Sigmoid colon (tissue), 7 donors: ENCODE measurements around the gene SF3B5. TPM values are rescaled to one million over a fixed set of nuclear protein-coding genes. Genes with fewer than 3 reads are reported as not detected.

Experiments used
- DNase-seq: peaks from one replicate; pipeline ENCODE4 v3.0.0-alpha.2; 2019
- H3K27ac ChIP-seq, 4 donors: fragments of 200-600 bp; sonication (generic); one replicate each; pipeline ENCODE4 v1.5.1; 2016 to 2019; ENCODE audit warnings: mild to moderate bottlenecking in 1 of 4
- H3K27me3 ChIP-seq, 3 donors: fragments of 200-600 bp; sonication (generic); one replicate each; pipeline ENCODE4 v1.5.1; 2019; ENCODE audit warnings: mild to moderate bottlenecking in 1 of 3
- H3K36me3 ChIP-seq, 4 donors: fragments of 200-600 bp; sonication (generic); one replicate each; pipeline ENCODE4 v1.5.1; 2016 to 2019
- H3K4me1 ChIP-seq, 4 donors: fragments of 200-600 bp; sonication (generic); one replicate each; pipeline ENCODE4 v1.5.1; 2017 to 2019
- H3K4me3 ChIP-seq, 4 donors: fragments of 200-600 bp; sonication (generic); one replicate each; pipeline ENCODE4 v1.5.1; 2017 to 2019; ENCODE audit warnings: mild to moderate bottlenecking in 2 of 4, moderate library complexity in 1 of 4
- H3K9me3 ChIP-seq, 4 donors: fragments of 200-600 bp in 3 of 4; sonication (generic) in 3 of 4; one replicate each; pipeline versions ENCODE4 v1.5.1 to v1.6.1; 2013 to 2019
- CTCF ChIP-seq, 4 experiments: fragments of 450-650 bp in 3 of 4; fragments of 200-600 bp in 1 of 4; IDR thresholded peaks; one replicate each; pipeline ENCODE4 v1.5.1; 2016 to 2019; ENCODE audit warnings: antibody characterized with exemption in 4 of 4, mild to moderate bottlenecking in 3 of 4, moderate library complexity in 2 of 4
- EP300 ChIP-seq, 4 donors: sonication (generic); formaldehyde crosslinking; IDR thresholded peaks; one replicate each; pipeline ENCODE4 v1.6.1; 2017; ENCODE audit warnings: antibody characterized with exemption in 4 of 4
- POLR2A ChIP-seq, 2 donors: fragments of 450-650 bp; IDR thresholded peaks; one replicate each; pipeline ENCODE4 v1.6.1; 2016; ENCODE audit warnings: antibody characterized with exemption in 2 of 2, mild to moderate bottlenecking in 2 of 2, moderate library complexity in 2 of 2
- POLR2AphosphoS5 ChIP-seq, 4 donors: sonication (generic); formaldehyde crosslinking; IDR thresholded peaks; one replicate each; pipeline ENCODE4 v1.6.1; 2017; ENCODE audit warnings: antibody characterized with exemption in 4 of 4
- WGBS, 2 donors: extraction: QIAGEN DNeasy Blood & Tissue Kit; methylation state at CpG; one replicate each; pipeline ENCODE4 v1.1.7; 2013; 5-methylcytosine and 5-hydroxymethylcytosine counted together
- intact Hi-C: fragments of 100-400 bp; cut with DNase I; formaldehyde crosslinking; loops from one replicate; pipeline ENCODE4 v1.15.1; 2023
- polyA plus RNA-seq, 3 donors: library from polyadenylated mRNA; stranded (reverse); fragments of 200-250 nt; gene quantifications; one replicate each; pipeline ENCODE4 v1.2.3, GENCODE V29; 2013
- total RNA-seq, 4 donors: library from RNA; depleted of rRNA; stranded (reverse); fragments of >200 nt; gene quantifications; one replicate each; pipeline ENCODE4 v1.1.0, GENCODE V29; 2016
- donor health status: healthy with polysubstance abuse.
- donor health status: Bipolar disorder and iron deficiency.
- donor health status: healthy.

SF3B5 gene
- total and polyA plus RNA-seq, 7 donors, result 110 to 370 (median 200) TPM

GRCh38 chr6:144093658-144094057, 1.7 kb downstream of the SF3B5 start:
- H3K27ac ChIP-seq, result no peak overlapping the region
- 88 to 93% methylated on average over 7 of the region's 7 CpGs for WGBS, 2 donors
- H3K4me1 ChIP-seq, result peaks cover 0 to 17% (median 16%) of the 10 kb centered on the region in 4 donors
- no peaks in the 10 kb centered on the region for H3K9me3 ChIP-seq
- DNase-seq, result no peak
- intact Hi-C loops, result loop anchor here (2.0 to 10.0 kb wide), 2 partner anchors 123 to 249 kb away; partner anchors contain the start of gene LTV1
- H3K36me3 ChIP-seq, result no peaks in the 10 kb centered on the region
- H3K27me3 ChIP-seq, result no peaks in the 10 kb centered on the region
- no peak overlapping the region for H3K4me3 ChIP-seq
- TF ChIP-seq POLR2A (IDR thresholded peaks at IDR 0.05) (no peak), POLR2AphosphoS5 (IDR thresholded peaks at IDR 0.05) (no peak), CTCF (IDR thresholded peaks at IDR 0.05) (no peak), EP300 (IDR thresholded peaks at IDR 0.05) (no peak)

- Histone ChIP-seq H3K9me3 (no peaks in the 10 kb centered on the region), H3K27me3 (no peaks in the 10 kb centered on the region), H3K36me3 (no peaks in the 10 kb centered on the region), H3K4me3 (no peak overlapping the region), H3K4me1 (peaks cover 0 to 17% (median 16%) of the 10 kb centered on the region in 4 donors), H3K27ac (no peak overlapping the region)
- 87% methylated on average over 2 of the region's 2 CpGs for WGBS, 2 donors
- intact Hi-C loops, result loop anchor here (10.0 kb wide), 1 partner anchor 248 kb away; the partner anchor contains the start of gene LTV1
- TF ChIP-seq POLR2AphosphoS5 (IDR thresholded peaks at IDR 0.05) (no peak), POLR2A (IDR thresholded peaks at IDR 0.05) (no peak)
- DNase-seq, result no peak
Observed at GRCh38 chr6:144093236-144093635, 2.1 kb downstream of the SF3B5 start.

- no peak overlapping the region for H3K4me3 ChIP-seq
- H3K27ac ChIP-seq, result no peak overlapping the region
- peaks cover 0 to 3% (median 0%) of the 10 kb centered on the region in 4 donors for H3K36me3 ChIP-seq
- peaks cover 0 to 17% (median 16%) of the 10 kb centered on the region in 4 donors for H3K4me1 ChIP-seq
- 43 to 78% methylated on average over 4 of the region's 4 CpGs for WGBS, 2 donors
- no peak for DNase-seq
- H3K9me3 ChIP-seq, result no peaks in the 10 kb centered on the region
- H3K27me3 ChIP-seq, result no peaks in the 10 kb centered on the region
- intact Hi-C loops, result loop anchor here (10.0 kb wide), 1 partner anchor 246 kb away; the partner anchor contains the start of gene LTV1
- no peak for TF ChIP-seq POLR2A (IDR thresholded peaks at IDR 0.05)
- TF ChIP-seq POLR2AphosphoS5 (IDR thresholded peaks at IDR 0.05), result no peak
- TF ChIP-seq CTCF (IDR thresholded peaks at IDR 0.05), result no peak
- TF ChIP-seq EP300 (IDR thresholded peaks at IDR 0.05), result no peak
Observed at GRCh38 chr6:144090384-144090783, 5.0 kb downstream of the SF3B5 start.

GRCh38 chr6:144087789-144088426, 7.5 kb downstream of the SF3B5 start:
- Histone ChIP-seq H3K36me3 (peaks cover 0 to 5% (median 0%) of the 10 kb centered on the region in 4 donors), H3K27me3 (no peaks in the 10 kb centered on the region), H3K9me3 (no peaks in the 10 kb centered on the region), H3K4me1 (no peaks in the 10 kb centered on the region), H3K27ac (no peak overlapping the region), H3K4me3 (no peak overlapping the region)
- WGBS, 2 donors, result 80 to 82% methylated on average over 13 of the region's 13 CpGs
- intact Hi-C loops, result no loop called here
- TF ChIP-seq CTCF (IDR thresholded peaks at IDR 0.05) (no peak), EP300 (IDR thresholded peaks at IDR 0.05) (no peak), POLR2AphosphoS5 (IDR thresholded peaks at IDR 0.05) (no peak), POLR2A (IDR thresholded peaks at IDR 0.05) (no peak)
- DNase-seq, result no peak

GRCh38 chr6:144086959-144087358, 8.4 kb downstream of the SF3B5 start:
- Histone ChIP-seq H3K27ac (no peak overlapping the region), H3K4me1 (no peaks in the 10 kb centered on the region), H3K27me3 (no peaks in the 10 kb centered on the region), H3K9me3 (no peaks in the 10 kb centered on the region), H3K36me3 (peaks cover 0 to 5% (median 0%) of the 10 kb centered on the region in 4 donors), H3K4me3 (no peak overlapping the region)
- TF ChIP-seq POLR2A (IDR thresholded peaks at IDR 0.05) (no peak), CTCF (IDR thresholded peaks at IDR 0.05) (no peak), POLR2AphosphoS5 (IDR thresholded peaks at IDR 0.05) (no peak), EP300 (IDR thresholded peaks at IDR 0.05) (no peak)
- intact Hi-C loops, result no loop called here
- WGBS, 2 donors, result 94 to 96% methylated on average over 3 of the region's 3 CpGs
- no peak for DNase-seq
